ENCODE results near the gene TCF25. TPM values are rescaled to one million over a fixed set of nuclear protein-coding genes. Genes with fewer than 3 reads are reported as not detected.

The TCF25 gene
- total RNA-seq, 1 experiment from 2014 or later: 155 TPM

DNA sequence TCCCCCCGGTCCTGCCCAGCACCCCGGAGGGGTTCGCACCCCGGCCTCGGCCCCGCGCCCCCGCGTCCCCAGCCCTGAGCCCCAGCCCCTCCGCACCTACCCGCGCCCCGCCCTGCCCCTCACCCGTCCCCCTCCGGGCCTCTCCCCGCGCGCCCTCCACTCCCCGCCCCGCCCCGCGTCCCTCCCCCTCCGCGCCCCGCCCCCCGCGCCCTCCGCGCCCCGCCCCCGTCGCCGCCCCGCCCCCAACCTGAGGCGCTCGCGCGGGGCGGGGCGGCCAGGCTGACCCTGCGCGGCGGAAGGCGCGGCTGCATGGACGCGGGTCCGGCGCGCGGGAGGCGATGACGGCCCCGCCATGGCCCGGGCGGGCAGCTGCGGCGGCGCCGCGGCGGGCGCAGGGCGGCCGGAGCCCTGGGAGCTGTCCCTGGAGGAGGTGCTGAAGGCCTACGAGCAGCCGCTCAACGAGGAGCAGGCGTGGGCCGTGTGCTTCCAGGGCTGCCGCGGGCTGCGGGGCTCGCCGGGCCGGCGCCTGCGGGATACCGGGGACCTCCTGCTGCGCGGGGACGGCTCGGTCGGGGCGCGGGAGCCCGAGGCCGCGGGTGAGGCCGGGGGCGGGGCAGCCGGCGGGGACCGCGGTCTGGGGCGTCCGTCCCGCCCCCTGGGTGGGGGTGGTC, 45.1 kb upstream of the TCF25 start, which contains the start of gene SPIRE2 (continued):
- TF ChIP-seq, protein P1, sequence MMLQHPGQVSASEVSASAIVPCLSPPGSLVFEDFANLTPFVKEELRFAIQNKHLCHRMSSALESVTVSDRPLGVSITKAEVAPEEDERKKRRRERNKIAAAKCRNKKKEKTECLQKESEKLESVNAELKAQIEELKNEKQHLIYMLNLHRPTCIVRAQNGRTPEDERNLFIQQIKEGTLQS (CRISPR knock-in tag; conservative IDR thresholded peaks at IDR 0.05): no peak
- TF ChIP-seq ZNF317 (CRISPR knock-in tag; IDR thresholded peaks at IDR 0.05; ENCODE audit: borderline replicate concordance, low read depth) (no peak), STAT6 (CRISPR knock-in tag; conservative IDR thresholded peaks at IDR 0.05; ENCODE audit: low read depth) (0 out of 2 replicates have a peak, but pooled peaks have one; percentile 74), CDX4 (CRISPR knock-in tag; IDR thresholded peaks at IDR 0.05; ENCODE audit: borderline replicate concordance) (no peak), ZNF219 (CRISPR knock-in tag; IDR thresholded peaks at IDR 0.05; ENCODE audit: borderline replicate concordance) (0 out of 2 replicates have a peak, but pooled peaks have one; percentile 51)
- TF ChIP-seq, protein P2, sequence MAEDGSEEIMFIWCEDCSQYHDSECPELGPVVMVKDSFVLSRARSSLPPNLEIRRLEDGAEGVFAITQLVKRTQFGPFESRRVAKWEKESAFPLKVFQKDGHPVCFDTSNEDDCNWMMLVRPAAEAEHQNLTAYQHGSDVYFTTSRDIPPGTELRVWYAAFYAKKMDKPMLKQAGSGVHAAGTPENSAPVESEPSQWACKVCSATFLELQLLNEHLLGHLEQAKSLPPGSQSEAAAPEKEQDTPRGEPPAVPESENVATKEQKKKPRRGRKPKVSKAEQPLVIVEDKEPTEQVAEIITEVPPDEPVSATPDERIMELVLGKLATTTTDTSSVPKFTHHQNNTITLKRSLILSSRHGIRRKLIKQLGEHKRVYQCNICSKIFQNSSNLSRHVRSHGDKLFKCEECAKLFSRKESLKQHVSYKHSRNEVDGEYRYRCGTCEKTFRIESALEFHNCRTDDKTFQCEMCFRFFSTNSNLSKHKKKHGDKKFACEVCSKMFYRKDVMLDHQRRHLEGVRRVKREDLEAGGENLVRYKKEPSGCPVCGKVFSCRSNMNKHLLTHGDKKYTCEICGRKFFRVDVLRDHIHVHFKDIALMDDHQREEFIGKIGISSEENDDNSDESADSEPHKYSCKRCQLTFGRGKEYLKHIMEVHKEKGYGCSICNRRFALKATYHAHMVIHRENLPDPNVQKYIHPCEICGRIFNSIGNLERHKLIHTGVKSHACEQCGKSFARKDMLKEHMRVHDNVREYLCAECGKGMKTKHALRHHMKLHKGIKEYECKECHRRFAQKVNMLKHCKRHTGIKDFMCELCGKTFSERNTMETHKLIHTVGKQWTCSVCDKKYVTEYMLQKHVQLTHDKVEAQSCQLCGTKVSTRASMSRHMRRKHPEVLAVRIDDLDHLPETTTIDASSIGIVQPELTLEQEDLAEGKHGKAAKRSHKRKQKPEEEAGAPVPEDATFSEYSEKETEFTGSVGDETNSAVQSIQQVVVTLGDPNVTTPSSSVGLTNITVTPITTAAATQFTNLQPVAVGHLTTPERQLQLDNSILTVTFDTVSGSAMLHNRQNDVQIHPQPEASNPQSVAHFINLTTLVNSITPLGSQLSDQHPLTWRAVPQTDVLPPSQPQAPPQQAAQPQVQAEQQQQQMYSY (CRISPR knock-in tag; IDR thresholded peaks at IDR 0.05): no peak
- TF ChIP-seq, protein P3, sequence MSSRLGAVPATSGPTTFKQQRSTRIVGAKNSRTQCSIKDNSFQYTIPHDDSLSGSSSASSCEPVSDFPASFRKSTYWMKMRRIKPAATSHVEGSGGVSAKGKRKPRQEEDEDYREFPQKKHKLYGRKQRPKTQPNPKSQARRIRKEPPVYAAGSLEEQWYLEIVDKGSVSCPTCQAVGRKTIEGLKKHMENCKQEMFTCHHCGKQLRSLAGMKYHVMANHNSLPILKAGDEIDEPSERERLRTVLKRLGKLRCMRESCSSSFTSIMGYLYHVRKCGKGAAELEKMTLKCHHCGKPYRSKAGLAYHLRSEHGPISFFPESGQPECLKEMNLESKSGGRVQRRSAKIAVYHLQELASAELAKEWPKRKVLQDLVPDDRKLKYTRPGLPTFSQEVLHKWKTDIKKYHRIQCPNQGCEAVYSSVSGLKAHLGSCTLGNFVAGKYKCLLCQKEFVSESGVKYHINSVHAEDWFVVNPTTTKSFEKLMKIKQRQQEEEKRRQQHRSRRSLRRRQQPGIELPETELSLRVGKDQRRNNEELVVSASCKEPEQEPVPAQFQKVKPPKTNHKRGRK (CRISPR knock-in tag; IDR thresholded peaks at IDR 0.05; ENCODE audit: borderline replicate concordance): 0 out of 2 replicates have a peak, but pooled peaks have one; percentile 7

DNA sequence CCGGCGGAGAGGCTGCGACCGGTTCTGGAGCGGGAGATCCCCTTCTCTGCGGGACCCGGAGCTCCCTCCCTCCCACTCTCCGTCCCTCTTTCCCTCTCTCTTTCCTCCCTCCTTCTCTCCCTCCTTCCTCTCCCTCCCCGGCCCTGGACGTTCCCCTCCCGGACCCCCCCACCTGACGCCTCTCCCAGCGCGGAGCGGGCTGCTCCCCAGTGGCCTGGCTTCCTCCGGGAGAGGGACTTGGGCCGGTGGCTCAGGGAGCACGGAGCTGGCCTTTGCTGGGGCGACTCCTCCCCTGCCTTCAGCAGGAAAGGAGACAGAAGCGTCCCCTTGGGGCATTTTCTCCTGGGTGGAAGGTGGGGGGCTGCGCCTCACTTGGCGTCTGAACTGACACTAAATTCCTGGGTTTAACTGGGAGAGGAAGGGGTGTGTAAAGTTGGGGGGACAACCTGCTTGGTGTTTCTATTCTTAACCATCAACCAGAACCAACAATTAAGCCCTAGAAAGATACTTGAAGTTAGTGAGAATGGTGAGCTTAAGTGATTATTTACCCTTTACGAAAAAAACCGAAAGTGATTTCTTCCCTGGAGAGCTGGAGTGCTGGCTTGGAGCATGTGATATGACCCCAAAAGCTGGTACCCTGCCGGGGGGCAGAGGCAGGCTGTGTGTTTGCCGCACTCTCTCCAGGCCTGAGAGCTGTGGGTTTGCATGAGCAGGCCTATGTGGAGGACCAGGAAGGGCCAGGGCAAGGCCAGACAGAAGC, 44.3 kb upstream of the TCF25 start:
- peaks cover 2% of the 10 kb centered on the region; the same call in 1 of the 2 replicates for H3K36me3 Mint-ChIP-seq
- H3K4me3 Mint-ChIP-seq: peak overlapping the region; percentile 73
- H3K4me1 Mint-ChIP-seq: peaks cover 15% of the 10 kb centered on the region
- ChIA-PET POLR2A (interaction anchor here (0.6 to 1.0 kb wide), 2 partner anchors 16 to 144 kb away, joined by 3 read pairs; no protein-coding TSS in a partner anchor), CTCF (interaction anchor here (1.5 to 2.5 kb wide), 4 partner anchors 32 to 123 kb away, joined by 4 to 8 read pairs (median 8); partner anchors contain the start of gene MC1R)
- H3K27me3 Mint-ChIP-seq (ENCODE audit: low read depth): no peaks in the 10 kb centered on the region; the same call in 1 of the 2 replicates
- H3K9me3 Mint-ChIP-seq: no peaks in the 10 kb centered on the region
- DNase-seq (ENCODE audit: low spot score): peak; percentile 50
- ATAC-seq: peak; percentile 46
- H3K27ac Mint-ChIP-seq: 0 out of 2 replicates have a peak overlapping the region, but pooled peaks have one; percentile 22
- TF ChIP-seq, protein P4, sequence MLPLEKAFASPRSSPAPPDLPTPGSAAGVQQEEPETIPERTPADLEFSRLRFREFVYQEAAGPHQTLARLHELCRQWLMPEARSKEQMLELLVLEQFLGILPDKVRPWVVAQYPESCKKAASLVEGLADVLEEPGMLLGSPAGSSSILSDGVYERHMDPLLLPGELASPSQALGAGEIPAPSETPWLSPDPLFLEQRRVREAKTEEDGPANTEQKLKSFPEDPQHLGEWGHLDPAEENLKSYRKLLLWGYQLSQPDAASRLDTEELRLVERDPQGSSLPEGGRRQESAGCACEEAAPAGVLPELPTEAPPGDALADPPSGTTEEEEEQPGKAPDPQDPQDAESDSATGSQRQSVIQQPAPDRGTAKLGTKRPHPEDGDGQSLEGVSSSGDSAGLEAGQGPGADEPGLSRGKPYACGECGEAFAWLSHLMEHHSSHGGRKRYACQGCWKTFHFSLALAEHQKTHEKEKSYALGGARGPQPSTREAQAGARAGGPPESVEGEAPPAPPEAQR (CRISPR knock-in tag; IDR thresholded peaks at IDR 0.05): no peak
- TF ChIP-seq ZMAT4 (CRISPR knock-in tag; IDR thresholded peaks at IDR 0.05) (no peak), GABPB1 (CRISPR knock-in tag; IDR thresholded peaks at IDR 0.05) (no peak), TEAD4 (CRISPR knock-in tag; IDR thresholded peaks at IDR 0.05) (no peak), E2F1 (CRISPR knock-in tag; IDR thresholded peaks at IDR 0.05) (no peak), JUN (CRISPR knock-in tag; IDR thresholded peaks at IDR 0.05) (no peak), ZNF263 (CRISPR knock-in tag; IDR thresholded peaks at IDR 0.05; ENCODE audit: low read depth) (peak; percentile 90)
- TF ChIP-seq, protein P5, sequence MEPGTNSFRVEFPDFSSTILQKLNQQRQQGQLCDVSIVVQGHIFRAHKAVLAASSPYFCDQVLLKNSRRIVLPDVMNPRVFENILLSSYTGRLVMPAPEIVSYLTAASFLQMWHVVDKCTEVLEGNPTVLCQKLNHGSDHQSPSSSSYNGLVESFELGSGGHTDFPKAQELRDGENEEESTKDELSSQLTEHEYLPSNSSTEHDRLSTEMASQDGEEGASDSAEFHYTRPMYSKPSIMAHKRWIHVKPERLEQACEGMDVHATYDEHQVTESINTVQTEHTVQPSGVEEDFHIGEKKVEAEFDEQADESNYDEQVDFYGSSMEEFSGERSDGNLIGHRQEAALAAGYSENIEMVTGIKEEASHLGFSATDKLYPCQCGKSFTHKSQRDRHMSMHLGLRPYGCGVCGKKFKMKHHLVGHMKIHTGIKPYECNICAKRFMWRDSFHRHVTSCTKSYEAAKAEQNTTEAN (CRISPR knock-in tag; IDR thresholded peaks at IDR 0.05): no peak
- TF ChIP-seq, protein P3 (CRISPR knock-in tag; IDR thresholded peaks at IDR 0.05; ENCODE audit: borderline replicate concordance): 0 out of 2 replicates have a peak, but pooled peaks have one; percentile 5
